Measurements from ENCODE around the gene LBX1.

LBX1 gene

GRCh38 chr10:101217044-101217425 lies 12.2 kb downstream of the LBX1 start:
- TF ChIP-seq YY1 (IDR thresholded peaks at IDR 0.05; ENCODE audit: low read depth), result no peak
- TF ChIP-seq RAD21 (IDR thresholded peaks at IDR 0.05; ENCODE audit: low read depth), result no peak
- TF ChIP-seq TAF1 (IDR thresholded peaks at IDR 0.05; ENCODE audit: low read depth), result no peak

- 0 out of 2 replicates have a peak, but pooled peaks have one; percentile 1 for TF ChIP-seq MAX (IDR thresholded peaks at IDR 0.05)
- no peak for TF ChIP-seq TCF12 (IDR thresholded peaks at IDR 0.05; ENCODE audit: low read depth)
Observed at GRCh38 chr10:101216207-101217043, 12.8 kb downstream of the LBX1 start.

- TF ChIP-seq TCF12 (IDR thresholded peaks at IDR 0.05; ENCODE audit: low read depth) (no peak), EGR1 (IDR thresholded peaks at IDR 0.05) (no peak), MAX (IDR thresholded peaks at IDR 0.05) (0 out of 2 replicates have a peak, but pooled peaks have one; percentile 19), REST (IDR thresholded peaks at IDR 0.05; ENCODE audit: low read depth) (no peak), RAD21 (IDR thresholded peaks at IDR 0.05; ENCODE audit: low read depth) (no peak), EP300 (IDR thresholded peaks at IDR 0.05; ENCODE audit: borderline replicate concordance) (no peak), FOXM1 (IDR thresholded peaks at IDR 0.05; ENCODE audit: borderline replicate concordance, low read depth) (no peak)
Observed at GRCh38 chr10:101215397-101216206, 13.7 kb downstream of the LBX1 start.

- TF ChIP-seq NFIC (IDR thresholded peaks at IDR 0.05) (no peak), ZBTB7A (IDR thresholded peaks at IDR 0.05; ENCODE audit: low read depth) (peak; percentile 82), RAD21 (IDR thresholded peaks at IDR 0.05; ENCODE audit: low read depth) (peak; percentile 95)
Observed at GRCh38 chr10:101214446-101215396, 14.5 kb downstream of the LBX1 start.

- no peak for TF ChIP-seq EP300 (IDR thresholded peaks at IDR 0.05; ENCODE audit: borderline replicate concordance)
- no peak for TF ChIP-seq USF1 (IDR thresholded peaks at IDR 0.05)
- no peak for TF ChIP-seq TCF12 (IDR thresholded peaks at IDR 0.05; ENCODE audit: low read depth)
- TF ChIP-seq CEBPB (IDR thresholded peaks at IDR 0.05), result no peak
- TF ChIP-seq CREB1 (IDR thresholded peaks at IDR 0.05; ENCODE audit: low read depth), result no peak
- TF ChIP-seq REST (IDR thresholded peaks at IDR 0.05; ENCODE audit: low read depth), result no peak
- no peak for TF ChIP-seq TAF1 (IDR thresholded peaks at IDR 0.05; ENCODE audit: low read depth)
- TF ChIP-seq EGR1 (IDR thresholded peaks at IDR 0.05), result no peak
- no peak for TF ChIP-seq FOXM1 (IDR thresholded peaks at IDR 0.05; ENCODE audit: borderline replicate concordance, low read depth)
- TF ChIP-seq ZBTB7A (IDR thresholded peaks at IDR 0.05; ENCODE audit: low read depth), result no peak
- no peak for TF ChIP-seq NFIC (IDR thresholded peaks at IDR 0.05)
Observed at GRCh38 chr10:101208543-101208942, 20.7 kb downstream of the LBX1 start.

GRCh38 chr10:101207026-101207425 lies 22.2 kb downstream of the LBX1 start:
- no peak for TF ChIP-seq RAD21 (IDR thresholded peaks at IDR 0.05; ENCODE audit: low read depth)
- no peak for TF ChIP-seq CREB1 (IDR thresholded peaks at IDR 0.05; ENCODE audit: low read depth)
- no peak for TF ChIP-seq USF1 (IDR thresholded peaks at IDR 0.05)
- TF ChIP-seq REST (IDR thresholded peaks at IDR 0.05; ENCODE audit: low read depth), result no peak
- TF ChIP-seq TEAD4 (IDR thresholded peaks at IDR 0.05), result no peak
- TF ChIP-seq NFIC (IDR thresholded peaks at IDR 0.05), result no peak
